Fibroblast of mammary gland (primary cell): Measurements from ENCODE around the gene C3orf18.

ENCODE experiments used
- DNase-seq: peaks from one replicate; pipeline ENCODE4 v3.0.0-alpha.2; 2010; ENCODE audit warnings: low read depth
- H3K4me3 ChIP-seq: 2 replicates; pipeline ENCODE4 v1.5.1; 2011; ENCODE audit warnings: low read depth, mild to moderate bottlenecking, low read length, moderate library complexity; ENCODE audit not compliant: control insufficient read depth
- CTCF ChIP-seq: conservative IDR thresholded peaks from 2 replicates; pipeline ENCODE4 v1.5.1; 2011; ENCODE audit warnings: low read depth, low read length, inconsistent platforms; ENCODE audit not compliant: control insufficient read depth, insufficient read depth

The C3orf18 gene

GRCh38 chr3:50523279-50523811 is 44.2 kb downstream of the C3orf18 start:
- TF ChIP-seq CTCF = no peak
- no peak for DNase-seq
- H3K4me3 ChIP-seq = no peak overlapping the region

- no peak overlapping the region for H3K4me3 ChIP-seq
- no peak for TF ChIP-seq CTCF
- DNase-seq = no peak
Measured at GRCh38 chr3:50521572-50521971, 46.0 kb downstream of the C3orf18 start.

- TF ChIP-seq CTCF = no peak
- H3K4me3 ChIP-seq = no peak overlapping the region
- DNase-seq = no peak
Measured at GRCh38 chr3:50520849-50521248, 46.7 kb downstream of the C3orf18 start.

- H3K4me3 ChIP-seq = no peak overlapping the region
- peak; percentile 97 for TF ChIP-seq CTCF
Measured at GRCh38 chr3:50519471-50520089, 48.0 kb downstream of the C3orf18 start.

GRCh38 chr3:50518436-50518835 is 49.1 kb downstream of the C3orf18 start:
- no peak for TF ChIP-seq CTCF
- no peak for DNase-seq
- H3K4me3 ChIP-seq = no peak overlapping the region

More at GRCh38 chr3:50519471-50520089, 48.0 kb downstream of the C3orf18 start:
- peak; percentile 31 for DNase-seq

GRCh38 chr3:50517721-50518206 is 49.8 kb downstream of the C3orf18 start:
- H3K4me3 ChIP-seq = no peak overlapping the region
- TF ChIP-seq CTCF = no peak
- DNase-seq = no peak

- TF ChIP-seq CTCF = no peak
- no peak overlapping the region for H3K4me3 ChIP-seq
- DNase-seq = no peak
Measured at GRCh38 chr3:50516440-50516871, 51.1 kb downstream of the C3orf18 start.
